GM19239 (cell line): ENCODE data around the gene AFG3L2.

Source experiments
- DNase-seq: peaks from one replicate; pipeline ENCODE4 v3.0.0; 2011; ENCODE audit warnings: low spot score; ENCODE audit not compliant: insufficient read length
- FAIRE-seq: peaks from 2 replicates; lab custom pipeline; 2011; peaks lifted over from hg19 to GRCh38; lab: Jason Lieb, UNC

Gene AFG3L2

GRCh38 chr18:12307701-12308385 is 69.2 kb downstream of the AFG3L2 start, which contains the start of gene TUBB6:
TUBB6 (plus strand) TSS chr18:12308241; CDS start chr18:12308293, 52 bp downstream.
- no peak for FAIRE-seq
- peak; percentile 71 for DNase-seq

- DNase-seq, result peak; percentile 24
- no peak for FAIRE-seq
Measured at GRCh38 chr18:12306752-12307700, 70.0 kb downstream of the AFG3L2 start.

GRCh38 chr18:12305930-12306629 is 70.9 kb downstream of the AFG3L2 start:
- DNase-seq, result no peak
- no peak for FAIRE-seq

- no peak for DNase-seq
- no peak for FAIRE-seq
Measured at GRCh38 chr18:12305211-12305610, 71.8 kb downstream of the AFG3L2 start.

- no peak for DNase-seq
- FAIRE-seq, result no peak
Measured at GRCh38 chr18:12304351-12305210, 72.4 kb downstream of the AFG3L2 start.

GRCh38 chr18:12302391-12303147 is 74.5 kb downstream of the AFG3L2 start:
- DNase-seq (no peak), FAIRE-seq (no peak)

- FAIRE-seq (no peak), DNase-seq (no peak)
Measured at GRCh38 chr18:12301263-12302005, 75.6 kb downstream of the AFG3L2 start.

GRCh38 chr18:12299862-12300261 is 77.2 kb downstream of the AFG3L2 start:
- no peak for DNase-seq
- no peak for FAIRE-seq

GRCh38 chr18:12296457-12296856 is 80.6 kb downstream of the AFG3L2 start:
- DNase-seq (no peak), FAIRE-seq (no peak)

GRCh38 chr18:12296087-12296403 is 81.0 kb downstream of the AFG3L2 start:
- DNase-seq (no peak), FAIRE-seq (no peak)

GRCh38 chr18:12295389-12296086 is 81.5 kb downstream of the AFG3L2 start:
- FAIRE-seq (no peak), DNase-seq (no peak)

GRCh38 chr18:12293831-12294230 is 83.2 kb downstream of the AFG3L2 start:
- no peak for FAIRE-seq

GRCh38 chr18:12291690-12292089 is 85.3 kb downstream of the AFG3L2 start:
- DNase-seq (no peak), FAIRE-seq (no peak)

More at GRCh38 chr18:12293831-12294230, 83.2 kb downstream of the AFG3L2 start:
- DNase-seq, result no peak

- no peak for DNase-seq
- FAIRE-seq, result no peak
Measured at GRCh38 chr18:12291161-12291560, 85.9 kb downstream of the AFG3L2 start.

- DNase-seq (no peak), FAIRE-seq (no peak)
Measured at GRCh38 chr18:12290086-12290485, 86.9 kb downstream of the AFG3L2 start.

- FAIRE-seq (no peak), DNase-seq (no peak)
Measured at GRCh38 chr18:12288403-12288755, 88.6 kb downstream of the AFG3L2 start.

- FAIRE-seq (no peak), DNase-seq (no peak)
Measured at GRCh38 chr18:12287684-12288402, 89.2 kb downstream of the AFG3L2 start.
